OCI-LY7 (cell line): ENCODE results near the gene TSPAN11. TPM values are rescaled to one million over a fixed set of nuclear protein-coding genes. Genes with fewer than 3 reads are reported as not detected.

Source experiments
- BruUV-seq: library from RNA; stranded (reverse); fragments of 400-500 nt; replicated peaks from 2 replicates; lab custom pipeline; 2021; lab: Mats Ljungman, UMichigan
- CTCF ChIA-PET: fragments of 300-600 bp; sonication (Branson Sonifier 250); formaldehyde crosslinking; loops from one replicate; lab custom pipeline; 2022; ENCODE audit warnings: antibody characterized with exemption; ENCODE audit not compliant: unreplicated experiment; lab: Charles Lee
- POLR2A ChIA-PET: fragments of 300-600 bp; sonication (Branson Sonifier 250); formaldehyde crosslinking; loops from one replicate; lab custom pipeline; 2022; ENCODE audit warnings: antibody characterized with exemption; lab: Charles Lee
- DNase-seq: peaks from one replicate; pipeline ENCODE4 v3.0.0-alpha.2; 2015; ENCODE audit warnings: low spot score
- H2AFZ ChIP-seq: fragments of 200-600 bp; sonication (generic), shearing (Covaris generic); 2 replicates; pipeline ENCODE4 v1.6.1; 2014; ENCODE audit warnings: mild to moderate bottlenecking, antibody characterized with exemption, low read length, moderate library complexity
- H3K27ac ChIP-seq: fragments of 200-600 bp; sonication (generic); 2 replicates; pipeline ENCODE4 v1.5.1; 2014; ENCODE audit warnings: mixed run types, low read depth, mild to moderate bottlenecking, moderate library complexity, low read length, inconsistent platforms; ENCODE audit not compliant: poor library complexity, severe bottlenecking
- H3K36me3 ChIP-seq: fragments of 200-600 bp; sonication (generic); 2 replicates; pipeline ENCODE4 v1.6.1; 2014; ENCODE audit warnings: mild to moderate bottlenecking, antibody characterized with exemption, low read length, moderate library complexity, mixed read lengths; ENCODE audit not compliant: insufficient read depth
- H3K4me1 ChIP-seq: fragments of 200-600 bp; sonication (generic); 2 replicates; pipeline ENCODE4 v1.5.1; 2014; ENCODE audit warnings: mild to moderate bottlenecking, low read length; ENCODE audit not compliant: insufficient read depth, poor library complexity, severe bottlenecking
- H3K4me2 ChIP-seq: fragments of 200-600 bp; sonication (generic); 2 replicates; pipeline ENCODE4 v1.6.1; 2014; ENCODE audit warnings: mild to moderate bottlenecking, low read length
- H3K4me3 ChIP-seq: fragments of 200-600 bp; sonication (generic); 2 replicates; pipeline ENCODE4 v1.5.1; 2014; ENCODE audit warnings: mild to moderate bottlenecking, low read depth, low read length; ENCODE audit not compliant: poor library complexity, severe bottlenecking
- H3K79me2 ChIP-seq: fragments of 200-600 bp; sonication (generic); 2 replicates; pipeline ENCODE4 v1.6.1; 2016; ENCODE audit warnings: low read depth, mild to moderate bottlenecking, low read length, moderate library complexity, mixed read lengths; ENCODE audit not compliant: insufficient read depth
- H3K9me2 ChIP-seq: fragments of 200-600 bp; sonication (generic); 2 replicates; pipeline ENCODE4 v1.6.1; 2016; ENCODE audit warnings: mild to moderate bottlenecking, low read length, mixed read lengths; ENCODE audit not compliant: insufficient read depth
- H3K9me3 ChIP-seq: fragments of 200-600 bp; sonication (generic); 2 replicates; pipeline ENCODE4 v1.6.1; 2014; ENCODE audit warnings: mild to moderate bottlenecking, mixed run types, low read length, mixed read lengths
- H4K20me1 ChIP-seq: fragments of 200-600 bp; sonication (generic); 2 replicates; pipeline ENCODE4 v1.6.1; 2014; ENCODE audit warnings: mild to moderate bottlenecking, antibody characterized with exemption, low read length, moderate library complexity, mixed read lengths; ENCODE audit not compliant: insufficient read depth
- EZH2phosphoT487 ChIP-seq: fragments of 200-600 bp; sonication (generic); IDR thresholded peaks from 2 replicates; pipeline ENCODE4 v1.6.1; 2018; ENCODE audit warnings: low read depth, borderline replicate concordance, mild to moderate bottlenecking, mixed run types, antibody characterized with exemption, low read length, moderate library complexity, mixed read lengths
- intact Hi-C: fragments of 100-400 bp; cut with micrococcal nuclease; formaldehyde crosslinking; loops from one replicate; pipeline ENCODE4 v1.10.0; 2022; ENCODE audit not compliant: unreplicated experiment
- total RNA-seq, 2 experiments: library from RNA; depleted of rRNA in 1 of 2; stranded (reverse); fragments of >200 nt in 1 of 2; shearing (Covaris generic) in 1 of 2; gene quantifications; 2 replicates each; pipeline ENCODE4 v1.2.3, GENCODE V29; 2014 to 2022
- TF ChIP-seq, protein P1 (sequence below): fragments of 200-600 bp; sonication (generic); conservative IDR thresholded peaks from 2 replicates; pipeline ENCODE4 v1.5.1; 2014; ENCODE audit warnings: mild to moderate bottlenecking, antibody characterized with exemption, low read length, moderate library complexity, mixed read lengths

The TSPAN11 gene
- total RNA-seq, 2 experiments from 2014 or later: not detected

DNA sequence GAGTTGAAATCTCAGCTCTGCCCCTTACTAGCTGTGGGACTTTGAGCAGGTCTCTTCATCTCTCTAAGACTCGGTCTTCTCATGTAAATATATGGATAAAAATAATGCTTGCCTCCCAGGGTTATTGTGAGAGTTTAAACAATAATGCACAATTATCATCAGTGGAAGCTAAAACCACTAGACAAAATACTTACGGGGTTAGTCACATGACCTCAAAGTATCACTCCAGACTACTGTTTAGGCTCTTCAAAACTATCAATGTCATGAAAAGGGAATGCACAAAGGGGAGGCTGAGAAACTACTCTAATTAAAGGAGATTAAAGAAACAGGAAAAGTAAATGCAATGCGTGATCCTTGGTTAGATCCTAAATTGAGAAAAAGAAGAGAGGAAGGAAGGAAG is 24.5 kb upstream of the TSPAN11 start:
- no TSS peak for BruUV-seq
- Histone ChIP-seq H3K4me3 (no peak overlapping the region), H3K9me3 (no peaks in the 10 kb centered on the region), H2AFZ (no peak overlapping the region), H3K27ac (no peak overlapping the region), H4K20me1 (no peaks in the 10 kb centered on the region), H3K4me1 (no peaks in the 10 kb centered on the region), H3K9me2 (no peaks in the 10 kb centered on the region), H3K79me2 (no peaks in the 10 kb centered on the region), H3K36me3 (no peaks in the 10 kb centered on the region), H3K4me2 (no peak overlapping the region)
- TF ChIP-seq EZH2phosphoT487: no peak
- TF ChIP-seq, protein P1, sequence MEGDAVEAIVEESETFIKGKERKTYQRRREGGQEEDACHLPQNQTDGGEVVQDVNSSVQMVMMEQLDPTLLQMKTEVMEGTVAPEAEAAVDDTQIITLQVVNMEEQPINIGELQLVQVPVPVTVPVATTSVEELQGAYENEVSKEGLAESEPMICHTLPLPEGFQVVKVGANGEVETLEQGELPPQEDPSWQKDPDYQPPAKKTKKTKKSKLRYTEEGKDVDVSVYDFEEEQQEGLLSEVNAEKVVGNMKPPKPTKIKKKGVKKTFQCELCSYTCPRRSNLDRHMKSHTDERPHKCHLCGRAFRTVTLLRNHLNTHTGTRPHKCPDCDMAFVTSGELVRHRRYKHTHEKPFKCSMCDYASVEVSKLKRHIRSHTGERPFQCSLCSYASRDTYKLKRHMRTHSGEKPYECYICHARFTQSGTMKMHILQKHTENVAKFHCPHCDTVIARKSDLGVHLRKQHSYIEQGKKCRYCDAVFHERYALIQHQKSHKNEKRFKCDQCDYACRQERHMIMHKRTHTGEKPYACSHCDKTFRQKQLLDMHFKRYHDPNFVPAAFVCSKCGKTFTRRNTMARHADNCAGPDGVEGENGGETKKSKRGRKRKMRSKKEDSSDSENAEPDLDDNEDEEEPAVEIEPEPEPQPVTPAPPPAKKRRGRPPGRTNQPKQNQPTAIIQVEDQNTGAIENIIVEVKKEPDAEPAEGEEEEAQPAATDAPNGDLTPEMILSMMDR: no peak
- intact Hi-C loops: no loop called here
- ChIA-PET POLR2A (no interaction called here), CTCF (no interaction called here)
- DNase-seq: no peak

DNA sequence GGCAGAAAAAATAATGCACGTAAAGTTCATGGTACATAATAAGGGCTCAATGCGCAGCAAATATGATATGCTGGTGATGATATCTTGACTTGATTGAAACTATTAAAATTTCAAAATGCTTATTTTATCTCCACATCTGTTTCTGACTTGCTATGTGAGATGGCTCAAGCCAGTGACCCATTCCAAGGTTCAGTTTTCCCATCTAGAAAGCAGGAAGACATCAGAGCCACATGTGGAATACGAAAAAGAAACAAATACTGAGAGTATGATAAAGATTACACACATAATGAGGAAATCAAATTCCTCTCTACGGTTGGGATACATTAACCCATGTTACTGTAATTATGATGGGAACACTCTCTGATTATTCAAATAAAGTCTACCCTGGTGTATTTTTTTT is 24.0 kb upstream of the TSPAN11 start:
- CTCF ChIA-PET: no interaction called here
- no peaks in the 10 kb centered on the region for H3K4me1 ChIP-seq
- H3K27ac ChIP-seq: no peak overlapping the region
- no peaks in the 10 kb centered on the region for H3K36me3 ChIP-seq
- no peaks in the 10 kb centered on the region for H3K79me2 ChIP-seq
- TF ChIP-seq, protein P1: no peak
- TF ChIP-seq EZH2phosphoT487: no peak
- H3K9me3 ChIP-seq: no peaks in the 10 kb centered on the region
- no peak overlapping the region for H3K4me2 ChIP-seq
- DNase-seq: no peak
- no peaks in the 10 kb centered on the region for H4K20me1 ChIP-seq
- intact Hi-C loops: no loop called here
- no peak overlapping the region for H3K4me3 ChIP-seq
- BruUV-seq: no TSS peak
- no peaks in the 10 kb centered on the region for H3K9me2 ChIP-seq
- POLR2A ChIA-PET: no interaction called here
- H2AFZ ChIP-seq: no peak overlapping the region

DNA sequence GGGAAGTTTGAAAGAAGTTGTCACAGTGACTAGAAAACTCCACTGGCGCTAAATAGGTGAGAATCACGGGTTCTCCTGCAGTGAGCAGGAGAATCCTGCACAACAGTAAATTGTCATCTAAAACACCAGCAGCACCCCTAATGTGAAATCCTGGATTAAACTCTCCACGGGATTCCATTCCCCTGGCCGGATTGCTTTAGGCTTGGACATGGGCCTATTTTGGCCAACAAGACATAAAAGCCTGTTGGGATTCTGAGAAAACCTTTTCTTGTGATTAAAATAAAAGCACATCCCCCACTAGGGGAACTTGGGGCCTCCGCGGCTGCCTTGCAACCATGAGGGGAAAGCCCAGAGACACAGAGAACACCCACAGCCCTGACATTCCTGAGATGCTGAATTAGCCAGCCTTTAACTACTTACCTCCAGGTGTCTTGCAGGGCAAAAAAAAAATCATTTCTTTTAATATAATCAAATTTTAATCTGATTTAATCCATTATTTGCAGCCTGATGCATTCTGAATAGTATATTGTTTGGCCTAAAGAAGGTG is 21.0 kb upstream of the TSPAN11 start:
- no TSS peak for BruUV-seq
- no peaks in the 10 kb centered on the region for H3K36me3 ChIP-seq
- ChIA-PET POLR2A (no interaction called here), CTCF (no interaction called here)
- no peaks in the 10 kb centered on the region for H3K79me2 ChIP-seq
- TF ChIP-seq, protein P1: no peak
- no peak for TF ChIP-seq EZH2phosphoT487
- intact Hi-C loops: no loop called here
- no peak overlapping the region for H3K4me2 ChIP-seq
- no peak for DNase-seq
- H3K4me3 ChIP-seq: no peak overlapping the region
- no peak overlapping the region for H2AFZ ChIP-seq
- no peaks in the 10 kb centered on the region for H3K9me2 ChIP-seq
- H3K9me3 ChIP-seq: no peaks in the 10 kb centered on the region
- H4K20me1 ChIP-seq: no peaks in the 10 kb centered on the region
- no peak overlapping the region for H3K27ac ChIP-seq
- no peaks in the 10 kb centered on the region for H3K4me1 ChIP-seq
